Ishikawa (cell line): ENCODE results near the gene KMT5B.

Source experiments
- CEBPB ChIP-seq: IDR thresholded peaks from 2 replicates; pipeline ENCODE4 v1.6.1; 2012
- CREB1 ChIP-seq: IDR thresholded peaks from 2 replicates; pipeline ENCODE4 v1.6.1; 2012; ENCODE audit warnings: low read depth
- EGR1 ChIP-seq: IDR thresholded peaks from 2 replicates; pipeline ENCODE4 v1.6.1; 2012
- EP300 ChIP-seq: IDR thresholded peaks from 2 replicates; pipeline ENCODE4 v1.6.1; 2012; ENCODE audit warnings: borderline replicate concordance
- FOXM1 ChIP-seq: IDR thresholded peaks from 2 replicates; pipeline ENCODE4 v1.6.1; 2012; ENCODE audit warnings: low read depth, borderline replicate concordance
- MAX ChIP-seq: IDR thresholded peaks from 2 replicates; pipeline ENCODE4 v1.6.1; 2012
- NFIC ChIP-seq: IDR thresholded peaks from 2 replicates; pipeline ENCODE4 v1.6.1; 2012
- RAD21 ChIP-seq: IDR thresholded peaks from 2 replicates; pipeline ENCODE4 v1.6.1; 2012; ENCODE audit warnings: low read depth
- REST ChIP-seq: IDR thresholded peaks from 2 replicates; pipeline ENCODE4 v1.6.1; 2012; ENCODE audit warnings: low read depth, mild to moderate bottlenecking
- TAF1 ChIP-seq: IDR thresholded peaks from 2 replicates; pipeline ENCODE4 v1.6.1; 2012; ENCODE audit warnings: low read depth, mild to moderate bottlenecking
- TCF12 ChIP-seq: IDR thresholded peaks from 2 replicates; pipeline ENCODE4 v1.6.1; 2012; ENCODE audit warnings: low read depth
- TEAD4 ChIP-seq: IDR thresholded peaks from 2 replicates; pipeline ENCODE4 v1.6.1; 2012
- YY1 ChIP-seq: IDR thresholded peaks from 2 replicates; pipeline ENCODE4 v1.6.1; 2012; ENCODE audit warnings: low read depth
- ZBTB7A ChIP-seq: IDR thresholded peaks from 2 replicates; pipeline ENCODE4 v1.6.1; 2012; ENCODE audit warnings: low read depth
- TF ChIP-seq, protein P1 (sequence below): IDR thresholded peaks from 2 replicates; pipeline ENCODE4 v1.6.1; 2012

KMT5B gene

DNA sequence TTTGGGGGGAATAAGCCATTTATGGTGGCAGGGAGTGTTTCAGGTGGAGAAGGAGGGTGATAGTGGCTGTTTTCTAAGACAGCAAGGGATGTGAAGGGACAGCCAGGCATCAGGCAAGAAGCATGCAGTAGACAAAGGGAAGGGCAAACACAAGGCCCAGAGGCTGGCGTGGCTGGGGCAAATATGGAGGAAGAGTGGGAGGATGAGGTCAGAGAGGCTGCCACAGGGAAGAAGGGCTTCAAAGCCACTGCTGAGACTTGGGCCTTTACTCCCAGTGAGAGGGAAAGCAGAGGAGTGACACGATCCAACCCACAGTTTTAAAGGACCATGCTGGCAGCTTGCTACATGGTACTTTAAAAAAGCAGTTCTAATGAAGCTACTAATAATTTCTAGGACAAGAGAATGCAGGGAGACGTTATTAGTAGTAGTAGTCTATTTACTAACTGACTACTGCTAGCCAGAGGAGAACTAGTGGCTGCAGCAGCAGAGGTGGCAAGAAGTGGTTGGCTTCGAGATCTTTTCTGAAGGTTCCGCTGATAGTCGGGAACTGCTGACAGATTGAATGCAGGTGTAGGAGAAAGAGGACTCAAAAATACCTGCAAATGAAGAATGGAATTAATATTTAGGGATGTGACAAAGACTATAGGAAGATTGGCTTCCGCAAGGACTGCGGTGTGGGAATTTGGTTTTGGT lies 13.7 kb downstream of the KMT5B start:
- no peak for TF ChIP-seq CEBPB
- TF ChIP-seq YY1: no peak
- no peak for TF ChIP-seq REST
- no peak for TF ChIP-seq NFIC
- no peak for TF ChIP-seq ZBTB7A
- TF ChIP-seq TCF12: no peak
- TF ChIP-seq CREB1: no peak

GRCh38 chr11:68196219-68196618 lies 16.9 kb downstream of the KMT5B start:
- TF ChIP-seq EGR1: no peak
- no peak for TF ChIP-seq MAX
- no peak for TF ChIP-seq NFIC
- no peak for TF ChIP-seq REST
- TF ChIP-seq, protein P1, sequence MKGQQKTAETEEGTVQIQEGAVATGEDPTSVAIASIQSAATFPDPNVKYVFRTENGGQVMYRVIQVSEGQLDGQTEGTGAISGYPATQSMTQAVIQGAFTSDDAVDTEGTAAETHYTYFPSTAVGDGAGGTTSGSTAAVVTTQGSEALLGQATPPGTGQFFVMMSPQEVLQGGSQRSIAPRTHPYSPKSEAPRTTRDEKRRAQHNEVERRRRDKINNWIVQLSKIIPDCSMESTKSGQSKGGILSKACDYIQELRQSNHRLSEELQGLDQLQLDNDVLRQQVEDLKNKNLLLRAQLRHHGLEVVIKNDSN: no peak
- no peak for TF ChIP-seq CREB1
- TF ChIP-seq TAF1: no peak
- TF ChIP-seq TCF12: no peak
- TF ChIP-seq TEAD4: no peak
- no peak for TF ChIP-seq FOXM1

- TF ChIP-seq EP300: no peak
- no peak for TF ChIP-seq NFIC
- TF ChIP-seq TEAD4: no peak
- no peak for TF ChIP-seq CEBPB
- TF ChIP-seq YY1: no peak
- no peak for TF ChIP-seq ZBTB7A
- no peak for TF ChIP-seq CREB1
- no peak for TF ChIP-seq RAD21
- TF ChIP-seq TAF1: no peak
- TF ChIP-seq MAX: no peak
- no peak for TF ChIP-seq TCF12
- TF ChIP-seq FOXM1: no peak
- no peak for TF ChIP-seq REST
- TF ChIP-seq, protein P1: no peak
- TF ChIP-seq EGR1: no peak
These were observed 18.3 kb downstream of the KMT5B start for GRCh38 chr11:68194675-68195294.

DNA sequence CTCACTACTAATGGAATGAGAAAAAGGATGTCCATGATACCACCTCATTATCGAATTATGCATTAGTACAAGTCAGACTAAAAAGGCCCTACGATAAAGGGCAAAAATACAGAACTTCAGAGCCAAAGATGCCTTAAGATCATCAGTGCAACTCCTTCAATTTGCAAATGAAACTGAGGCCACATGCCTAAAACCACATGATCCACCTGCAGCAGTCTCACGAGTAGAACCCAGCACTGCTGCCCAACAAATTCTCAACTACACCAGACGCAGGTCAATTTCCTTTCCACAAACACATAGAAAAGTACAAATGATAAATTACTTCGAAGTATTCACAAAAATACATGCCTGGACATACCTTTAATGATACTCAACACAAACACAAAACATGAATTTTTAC lies 20.1 kb downstream of the KMT5B start:
- TF ChIP-seq ZBTB7A (no peak), NFIC (no peak), TCF12 (no peak), FOXM1 (no peak), TEAD4 (no peak)
